Activated CD8-positive, alpha-beta memory T cell treated with anti-CD3 and anti-CD28 coated beads, Interleukin-2, amount 10 ng/mL, durations not matched to agents 7 days and 5 days (primary cell): ENCODE results near the gene ZMYM2. TPM values are rescaled to one million over a fixed set of nuclear protein-coding genes. Genes with fewer than 3 reads are reported as not detected.

Source experiments
- ATAC-seq: fragments of 150-1000 bp; cut with Tn5 transposase; one replicate; pipeline ENCODE4 v1.10.0; 2021; ENCODE audit warnings: moderate library complexity
- CTCF ChIA-PET: fragments of 350-600 bp; sonication (Branson Sonifier 250); formaldehyde crosslinking; loops from one replicate; lab custom pipeline; 2021; ENCODE audit warnings: antibody characterized with exemption; lab: Charles Lee
- DNase-seq: peaks from one replicate; pipeline ENCODE4 v3.0.0-alpha.2; 2020
- H3K27ac Mint-ChIP-seq: one replicate; pipeline ENCODE4 v1.8.0; 2021; ENCODE audit warnings: mild to moderate bottlenecking, mixed read lengths
- H3K27me3 Mint-ChIP-seq: one replicate; pipeline ENCODE4 v1.8.0; 2021; ENCODE audit warnings: mixed read lengths
- H3K36me3 Mint-ChIP-seq: one replicate; pipeline ENCODE4 v1.8.0; 2021; ENCODE audit warnings: mild to moderate bottlenecking, mixed read lengths
- H3K4me1 Mint-ChIP-seq: one replicate; pipeline ENCODE4 v1.8.0; 2021; ENCODE audit warnings: mixed read lengths
- H3K4me3 Mint-ChIP-seq: one replicate; pipeline ENCODE4 v1.8.0; 2021; ENCODE audit warnings: mild to moderate bottlenecking, moderate library complexity, mixed read lengths
- H3K9me3 Mint-ChIP-seq: one replicate; pipeline ENCODE4 v1.8.0; 2022; ENCODE audit warnings: low read depth, mixed read lengths
- total RNA-seq, 2 experiments: library from RNA; stranded (reverse); gene quantifications; one replicate each; pipeline ENCODE4 v1.2.3, GENCODE V29; 2021

Gene ZMYM2
- total RNA-seq, 2 experiments from 2014 or later: 51.6 to 67.6 TPM

GRCh38 chr13:20000062-20000552 is 41.6 kb downstream of the ZMYM2 start:
- DNase-seq (no peak), ATAC-seq (no peak)
- peaks cover 7% of the 10 kb centered on the region for H3K4me1 Mint-ChIP-seq
- H3K27me3 Mint-ChIP-seq: no peaks in the 10 kb centered on the region
- peaks cover 2% of the 10 kb centered on the region for H3K9me3 Mint-ChIP-seq
- H3K36me3 Mint-ChIP-seq: peaks cover 36% of the 10 kb centered on the region
- CTCF ChIA-PET: no interaction called here
- no peak overlapping the region for H3K4me3 Mint-ChIP-seq
- no peak overlapping the region for H3K27ac Mint-ChIP-seq

DNA sequence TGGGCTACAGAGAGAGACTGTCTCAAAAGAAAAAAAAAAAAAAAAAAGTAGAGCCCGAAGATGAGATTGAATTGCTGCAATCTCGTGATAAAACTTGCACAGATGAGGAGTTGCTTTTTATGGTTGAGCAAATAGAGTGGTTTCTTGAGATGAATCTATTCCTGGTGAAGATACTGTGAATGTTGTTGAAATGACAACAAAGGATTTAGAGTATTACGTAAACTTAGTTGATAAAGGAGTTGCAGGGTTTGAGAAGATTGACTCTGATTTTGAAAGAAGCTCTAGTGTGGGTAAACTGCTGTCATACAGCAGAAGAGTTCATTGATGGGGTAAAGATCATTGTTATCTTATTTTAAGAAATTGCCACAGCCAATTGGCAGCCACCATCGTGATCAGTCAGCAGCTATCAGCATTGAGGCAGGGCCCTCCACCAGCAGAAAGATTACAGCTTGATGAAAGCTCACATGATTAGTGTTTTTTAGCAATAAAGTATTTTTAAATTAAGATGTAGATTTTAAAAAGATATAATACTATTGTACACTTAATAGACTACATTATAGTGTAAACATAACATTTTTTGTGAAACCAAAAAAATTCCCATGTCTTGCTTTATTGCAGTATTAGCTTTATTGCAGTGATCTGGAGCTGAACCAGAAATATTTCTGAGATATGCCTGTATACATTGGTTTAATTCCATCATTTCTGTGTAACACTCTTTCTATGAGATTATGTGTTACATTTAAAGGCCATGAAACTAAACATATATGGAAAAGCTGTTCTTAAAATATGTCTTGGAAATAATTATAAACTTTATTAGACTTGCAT is 43.1 kb downstream of the ZMYM2 start:
- H3K4me1 Mint-ChIP-seq: peaks cover 7% of the 10 kb centered on the region
- no peak for ATAC-seq
- no peak overlapping the region for H3K27ac Mint-ChIP-seq
- DNase-seq: no peak
- H3K27me3 Mint-ChIP-seq: no peaks in the 10 kb centered on the region
- no peaks in the 10 kb centered on the region for H3K9me3 Mint-ChIP-seq
- H3K36me3 Mint-ChIP-seq: peaks cover 32% of the 10 kb centered on the region
- H3K4me3 Mint-ChIP-seq: no peak overlapping the region
- CTCF ChIA-PET: interaction anchor here (1.3 to 1.7 kb wide), 2 partner anchors 16 to 17 kb away, joined by 3 to 4 read pairs; no protein-coding TSS in a partner anchor

GRCh38 chr13:20002787-20003186 is 44.3 kb downstream of the ZMYM2 start:
- no peak for ATAC-seq
- peaks cover 31% of the 10 kb centered on the region for H3K36me3 Mint-ChIP-seq
- CTCF ChIA-PET: interaction anchor here (1.3 kb wide), 1 partner anchor 17 kb away, joined by 3 read pairs; no protein-coding TSS in a partner anchor
- H3K27ac Mint-ChIP-seq: no peak overlapping the region
- H3K27me3 Mint-ChIP-seq: no peaks in the 10 kb centered on the region
- DNase-seq: no peak
- no peak overlapping the region for H3K4me3 Mint-ChIP-seq
- peaks cover 7% of the 10 kb centered on the region for H3K4me1 Mint-ChIP-seq
- H3K9me3 Mint-ChIP-seq: no peaks in the 10 kb centered on the region

- DNase-seq: no peak
- ATAC-seq: no peak
- CTCF ChIA-PET: interaction anchor here (0.9 kb wide), 1 partner anchor 13 kb away, joined by 3 read pairs; no protein-coding TSS in a partner anchor
- Mint-ChIP-seq H3K36me3 (peaks cover 45% of the 10 kb centered on the region), H3K4me3 (no peak overlapping the region), H3K9me3 (no peaks in the 10 kb centered on the region), H3K27ac (no peak overlapping the region), H3K27me3 (no peaks in the 10 kb centered on the region), H3K4me1 (peaks cover 4% of the 10 kb centered on the region)
These were observed 47.7 kb downstream of the ZMYM2 start for GRCh38 chr13:20006206-20006605.

DNA sequence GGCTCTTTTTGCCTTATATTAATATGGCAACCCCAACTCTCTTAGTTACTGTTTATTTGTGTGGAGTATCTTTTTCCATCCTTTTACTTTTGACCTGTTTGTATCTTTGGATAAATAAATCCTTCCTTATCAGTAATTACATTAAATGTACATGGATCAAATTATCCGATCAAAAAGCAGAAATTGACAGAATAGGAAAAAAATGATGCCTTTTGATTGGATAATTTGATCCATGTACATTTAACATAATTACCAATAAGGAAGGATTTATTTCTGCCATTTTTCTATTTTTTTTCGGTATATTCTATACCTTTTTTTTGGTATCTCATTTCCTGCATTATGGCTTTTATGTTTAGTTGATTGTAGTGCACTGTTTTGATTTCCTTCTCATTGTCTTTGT is 57.2 kb downstream of the ZMYM2 start:
- no peak for ATAC-seq
- no peak for DNase-seq
- H3K9me3 Mint-ChIP-seq: peaks cover 16% of the 10 kb centered on the region
- H3K4me3 Mint-ChIP-seq: no peak overlapping the region
- H3K27me3 Mint-ChIP-seq: no peaks in the 10 kb centered on the region
- peaks cover 6% of the 10 kb centered on the region for H3K4me1 Mint-ChIP-seq
- CTCF ChIA-PET: interaction anchor here (1.4 kb wide), 1 partner anchor 56 kb away, joined by 3 read pairs; no protein-coding TSS in a partner anchor
- no peak overlapping the region for H3K27ac Mint-ChIP-seq
- H3K36me3 Mint-ChIP-seq: peaks cover 66% of the 10 kb centered on the region

DNA sequence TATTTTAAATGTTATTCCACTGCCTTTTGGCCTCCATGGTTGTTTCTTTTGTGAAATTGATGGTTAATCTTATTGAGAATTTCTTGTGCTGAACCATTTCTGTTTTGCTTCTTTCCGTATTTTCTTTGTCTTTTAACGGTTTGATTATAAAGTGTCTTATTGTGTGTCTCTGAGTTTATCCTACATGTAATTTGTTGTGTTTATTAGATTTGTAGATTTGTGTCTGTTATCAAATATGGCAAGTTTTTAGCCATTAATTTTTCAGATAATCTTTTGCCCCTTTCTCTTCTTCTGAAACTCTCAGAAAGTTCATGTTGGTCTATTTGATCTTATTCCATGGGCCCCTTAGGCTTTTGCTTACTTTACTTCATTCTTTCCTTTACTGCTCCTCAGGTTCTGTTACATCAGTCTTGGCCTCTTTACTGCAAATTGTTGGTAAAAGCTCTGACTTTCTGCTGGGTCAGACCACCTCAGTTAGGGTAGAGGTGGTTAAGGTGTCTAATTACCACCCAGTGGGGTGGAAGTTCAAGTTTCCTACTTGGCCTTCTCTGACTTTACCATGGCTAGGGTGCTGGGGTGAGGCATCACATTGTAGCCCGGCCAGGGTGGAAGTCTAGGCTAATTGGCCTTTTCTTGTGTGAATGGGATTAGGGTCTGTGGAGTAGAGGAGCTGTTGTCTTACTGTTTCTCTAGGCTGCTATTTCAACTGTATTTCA is 58.3 kb downstream of the ZMYM2 start:
- H3K36me3 Mint-ChIP-seq: peaks cover 72% of the 10 kb centered on the region
- H3K27me3 Mint-ChIP-seq: no peaks in the 10 kb centered on the region
- ATAC-seq: no peak
- H3K4me1 Mint-ChIP-seq: peaks cover 8% of the 10 kb centered on the region
- peaks cover 16% of the 10 kb centered on the region for H3K9me3 Mint-ChIP-seq
- CTCF ChIA-PET: interaction anchor here (1.4 kb wide), 1 partner anchor 57 kb away, joined by 3 read pairs; no protein-coding TSS in a partner anchor
- no peak overlapping the region for H3K27ac Mint-ChIP-seq
- no peak overlapping the region for H3K4me3 Mint-ChIP-seq
- DNase-seq: no peak

DNA sequence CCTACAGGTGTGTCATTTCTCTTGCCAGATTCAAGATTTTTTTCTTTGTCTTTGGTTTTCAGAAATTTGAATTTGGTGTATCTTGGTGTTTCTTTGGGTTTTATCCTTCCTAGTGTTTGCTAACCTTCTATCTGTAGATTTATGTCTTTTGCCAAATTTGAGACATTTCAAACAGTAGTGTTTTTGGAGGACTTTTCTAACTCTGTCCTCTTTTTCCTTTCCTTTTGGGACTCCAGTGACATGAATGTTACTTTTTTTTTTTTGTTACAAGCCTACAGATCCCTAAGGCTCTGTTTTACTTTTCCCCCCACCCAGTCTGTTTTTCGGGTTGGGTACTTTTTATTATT is 58.8 kb downstream of the ZMYM2 start:
- Mint-ChIP-seq H3K9me3 (peaks cover 16% of the 10 kb centered on the region), H3K27ac (no peak overlapping the region), H3K4me3 (no peak overlapping the region), H3K36me3 (peaks cover 74% of the 10 kb centered on the region), H3K4me1 (peaks cover 8% of the 10 kb centered on the region), H3K27me3 (no peaks in the 10 kb centered on the region)
- no peak for DNase-seq
- ATAC-seq: no peak
- CTCF ChIA-PET: no interaction called here

- Mint-ChIP-seq H3K9me3 (peaks cover 16% of the 10 kb centered on the region), H3K36me3 (peaks cover 61% of the 10 kb centered on the region), H3K27ac (no peak overlapping the region), H3K4me1 (peaks cover 8% of the 10 kb centered on the region), H3K4me3 (no peak overlapping the region), H3K27me3 (no peaks in the 10 kb centered on the region)
- no peak for ATAC-seq
- CTCF ChIA-PET: interaction anchor here (1.2 to 1.3 kb wide), 2 partner anchors 13 to 83 kb away, joined by 3 read pairs; no protein-coding TSS in a partner anchor
- no peak for DNase-seq
These were observed 60.5 kb downstream of the ZMYM2 start for GRCh38 chr13:20019043-20019442.

- H3K27me3 Mint-ChIP-seq: no peaks in the 10 kb centered on the region
- H3K4me3 Mint-ChIP-seq: no peak overlapping the region
- peaks cover 2% of the 10 kb centered on the region for H3K4me1 Mint-ChIP-seq
- H3K27ac Mint-ChIP-seq: no peak overlapping the region
- H3K36me3 Mint-ChIP-seq: peaks cover 32% of the 10 kb centered on the region
- ATAC-seq (no peak), DNase-seq (no peak)
- CTCF ChIA-PET: no interaction called here
- no peaks in the 10 kb centered on the region for H3K9me3 Mint-ChIP-seq
These were observed 66.2 kb downstream of the ZMYM2 start for GRCh38 chr13:20024702-20025101.

DNA sequence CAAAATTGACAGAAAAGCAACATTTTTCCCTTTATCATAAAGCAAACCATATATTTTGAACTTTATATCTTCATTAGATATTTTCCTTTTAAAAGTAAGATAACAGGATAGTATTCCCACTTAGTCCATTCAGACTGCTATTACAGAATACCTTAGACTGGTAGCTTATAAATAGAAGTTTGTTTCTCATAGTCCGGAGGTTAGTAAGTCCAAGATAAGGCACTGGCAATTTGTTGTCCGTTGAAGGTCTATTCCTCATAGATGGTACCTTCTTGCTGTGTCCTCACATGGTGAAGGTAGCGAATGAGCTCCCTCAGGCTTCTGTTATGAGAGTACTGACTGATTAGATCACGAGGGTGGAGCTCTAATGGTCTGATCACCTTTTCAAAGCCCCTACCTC is 70.4 kb downstream of the ZMYM2 start:
- DNase-seq: no peak
- Mint-ChIP-seq H3K27me3 (no peaks in the 10 kb centered on the region), H3K4me3 (no peak overlapping the region), H3K27ac (no peak overlapping the region), H3K4me1 (no peaks in the 10 kb centered on the region), H3K36me3 (peaks cover 35% of the 10 kb centered on the region), H3K9me3 (no peaks in the 10 kb centered on the region)
- CTCF ChIA-PET: no interaction called here
- no peak for ATAC-seq

- H3K27ac Mint-ChIP-seq: no peak overlapping the region
- ATAC-seq: no peak
- peaks cover 5% of the 10 kb centered on the region for H3K4me1 Mint-ChIP-seq
- CTCF ChIA-PET: no interaction called here
- no peak for DNase-seq
- H3K9me3 Mint-ChIP-seq: no peaks in the 10 kb centered on the region
- no peak overlapping the region for H3K4me3 Mint-ChIP-seq
- no peaks in the 10 kb centered on the region for H3K27me3 Mint-ChIP-seq
- peaks cover 48% of the 10 kb centered on the region for H3K36me3 Mint-ChIP-seq
These were observed 75.0 kb downstream of the ZMYM2 start for GRCh38 chr13:20033486-20033885.

- CTCF ChIA-PET: interaction anchor here (1.8 kb wide), 1 partner anchor 92 kb away, joined by 5 read pairs; no protein-coding TSS in a partner anchor
- Mint-ChIP-seq H3K36me3 (peaks cover 63% of the 10 kb centered on the region), H3K27me3 (no peaks in the 10 kb centered on the region), H3K27ac (no peak overlapping the region), H3K4me3 (no peak overlapping the region), H3K9me3 (no peaks in the 10 kb centered on the region), H3K4me1 (peaks cover 5% of the 10 kb centered on the region)
- ATAC-seq (no peak), DNase-seq (no peak)
These were observed 76.6 kb downstream of the ZMYM2 start for GRCh38 chr13:20035130-20035529.

DNA sequence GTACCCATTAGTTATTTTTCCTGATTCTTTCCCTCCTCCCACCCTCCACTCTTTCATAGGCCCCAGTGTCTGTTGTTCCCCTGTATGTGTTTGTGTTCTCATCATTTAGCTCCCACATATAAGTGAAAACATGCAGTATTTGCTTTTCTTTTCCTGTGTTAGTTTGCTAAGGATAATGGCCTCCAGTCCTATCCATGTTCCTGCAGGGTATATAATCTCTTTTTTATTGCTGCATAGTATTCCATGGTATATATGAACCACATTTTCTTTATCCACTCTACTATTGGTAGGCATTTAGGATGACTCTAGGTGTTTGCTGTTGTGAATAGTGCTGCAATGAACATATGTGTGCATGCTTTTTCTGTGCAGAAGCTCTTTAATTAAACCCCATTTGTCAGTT is 79.4 kb downstream of the ZMYM2 start:
- Mint-ChIP-seq H3K27ac (no peak overlapping the region), H3K4me1 (peaks cover 5% of the 10 kb centered on the region), H3K27me3 (no peaks in the 10 kb centered on the region), H3K4me3 (no peak overlapping the region), H3K36me3 (peaks cover 73% of the 10 kb centered on the region), H3K9me3 (no peaks in the 10 kb centered on the region)
- DNase-seq: no peak
- CTCF ChIA-PET: interaction anchor here (1.9 kb wide), 1 partner anchor 24 kb away, joined by 4 read pairs; no protein-coding TSS in a partner anchor
- no peak for ATAC-seq
